AG04449 (cell line): ENCODE data around the gene CES1.

Experiments used
- CTCF ChIA-PET: fragments of 350-600 bp; formaldehyde crosslinking; extraction: SDS; loops from one replicate; lab custom pipeline; 2021; ENCODE audit warnings: antibody characterized with exemption; lab: Yijun Ruan, JAX
- POLR2A ChIA-PET: fragments of 400-600, 350-600 bp; formaldehyde crosslinking; extraction: SDS; loops from one replicate; lab custom pipeline; 2020; ENCODE audit warnings: antibody characterized with exemption, inconsistent platforms; lab: Yijun Ruan, JAX
- DNase-seq: peaks from one replicate; pipeline ENCODE4 v3.0.0-alpha.2; 2010; ENCODE audit warnings: low read depth, low spot score
- H3K4me3 ChIP-seq: 2 replicates; pipeline ENCODE4 v1.5.1; 2011; ENCODE audit warnings: low read depth, mild to moderate bottlenecking, control low read depth, low read length
- TF ChIP-seq, protein P1 (sequence below): IDR thresholded peaks from one replicate; pipeline ENCODE4 v1.5.1; 2011; ENCODE audit warnings: mild to moderate bottlenecking, moderate library complexity, low read length, control low read depth, inconsistent platforms; ENCODE audit not compliant: insufficient read depth; ENCODE audit errors: missing control alignments

The CES1 gene

DNA sequence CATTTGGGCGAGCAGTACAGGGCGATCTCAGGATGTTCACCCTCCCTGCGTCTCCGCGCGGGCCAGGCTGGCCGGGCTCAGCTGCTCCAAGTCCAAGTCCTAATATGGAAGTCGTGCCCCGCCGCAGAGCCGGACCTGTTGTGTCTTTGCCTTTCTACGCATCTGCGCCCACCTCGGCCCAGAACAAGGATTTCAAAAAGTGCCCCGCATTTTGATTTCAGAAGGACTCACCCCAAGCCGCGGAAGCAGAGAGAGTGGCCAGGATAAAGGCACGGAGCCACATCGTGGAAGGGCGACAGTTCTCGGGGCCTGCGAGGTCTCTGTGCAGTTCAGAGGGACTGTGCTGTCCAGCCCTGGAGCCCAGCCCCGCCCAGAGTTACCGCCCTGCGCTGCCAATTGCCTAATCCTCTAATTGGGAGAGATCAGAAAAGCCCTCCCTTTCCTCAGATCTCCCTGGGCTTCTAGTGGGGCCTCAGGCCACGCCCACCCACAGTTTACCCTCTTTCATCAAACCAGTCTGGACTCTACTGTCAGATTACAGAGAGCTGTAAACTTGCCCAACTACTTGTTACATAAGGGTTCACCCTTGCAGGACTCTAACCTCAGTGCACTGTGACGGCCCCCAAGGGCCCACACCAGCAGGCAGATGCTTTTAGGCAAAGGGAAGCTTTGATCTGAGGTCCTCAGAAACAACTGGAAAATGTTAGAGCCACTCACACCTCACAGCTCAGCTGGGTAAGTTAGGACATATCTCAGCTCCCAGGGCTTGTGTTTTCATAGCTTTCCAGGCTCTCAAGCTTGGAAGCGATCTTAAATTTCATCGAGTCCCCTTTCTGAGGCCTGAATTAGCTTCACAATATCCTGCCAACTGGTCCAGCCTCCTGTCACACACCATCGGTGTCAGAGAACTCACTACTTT lies at the start of gene CES1:
TSS of gene CES1 (minus strand) at position 324 of the 919 bp plus-strand sequence. CDS start at position 283, 41 bp downstream.
- CTCF ChIA-PET, result interaction anchor here (2.3 kb wide), 1 partner anchor 9 kb away, joined by 10 read pairs; no protein-coding TSS in a partner anchor
- TF ChIP-seq, protein P1, sequence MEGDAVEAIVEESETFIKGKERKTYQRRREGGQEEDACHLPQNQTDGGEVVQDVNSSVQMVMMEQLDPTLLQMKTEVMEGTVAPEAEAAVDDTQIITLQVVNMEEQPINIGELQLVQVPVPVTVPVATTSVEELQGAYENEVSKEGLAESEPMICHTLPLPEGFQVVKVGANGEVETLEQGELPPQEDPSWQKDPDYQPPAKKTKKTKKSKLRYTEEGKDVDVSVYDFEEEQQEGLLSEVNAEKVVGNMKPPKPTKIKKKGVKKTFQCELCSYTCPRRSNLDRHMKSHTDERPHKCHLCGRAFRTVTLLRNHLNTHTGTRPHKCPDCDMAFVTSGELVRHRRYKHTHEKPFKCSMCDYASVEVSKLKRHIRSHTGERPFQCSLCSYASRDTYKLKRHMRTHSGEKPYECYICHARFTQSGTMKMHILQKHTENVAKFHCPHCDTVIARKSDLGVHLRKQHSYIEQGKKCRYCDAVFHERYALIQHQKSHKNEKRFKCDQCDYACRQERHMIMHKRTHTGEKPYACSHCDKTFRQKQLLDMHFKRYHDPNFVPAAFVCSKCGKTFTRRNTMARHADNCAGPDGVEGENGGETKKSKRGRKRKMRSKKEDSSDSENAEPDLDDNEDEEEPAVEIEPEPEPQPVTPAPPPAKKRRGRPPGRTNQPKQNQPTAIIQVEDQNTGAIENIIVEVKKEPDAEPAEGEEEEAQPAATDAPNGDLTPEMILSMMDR, result no peak
- POLR2A ChIA-PET, result no interaction called here
- no peak within 1 kb of the TSS for H3K4me3 ChIP-seq
- no peak for DNase-seq

DNA sequence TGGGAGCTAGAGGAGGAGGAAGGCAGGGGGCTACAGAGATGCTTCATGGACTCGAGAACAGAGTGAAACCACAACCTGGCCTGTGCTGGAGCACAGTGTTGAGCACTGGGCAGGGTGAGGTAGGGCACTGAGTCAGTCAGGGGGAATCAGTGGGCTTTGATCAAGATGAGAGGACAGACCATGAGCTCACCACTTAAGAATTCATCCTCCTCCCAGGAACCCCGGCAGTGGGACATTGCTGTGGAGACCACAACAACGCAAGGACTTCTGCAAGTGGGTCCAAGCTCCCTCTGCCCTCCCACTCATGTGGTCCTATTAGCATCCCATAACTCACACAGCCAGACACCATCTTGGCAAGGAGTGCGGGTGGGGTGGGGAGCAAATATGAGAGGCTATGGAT lies 44.0 kb upstream of the CES1 start:
- TF ChIP-seq, protein P1, result no peak
- DNase-seq, result no peak
- POLR2A ChIA-PET, result no interaction called here
- H3K4me3 ChIP-seq, result no peak overlapping the region
- CTCF ChIA-PET, result no interaction called here

DNA sequence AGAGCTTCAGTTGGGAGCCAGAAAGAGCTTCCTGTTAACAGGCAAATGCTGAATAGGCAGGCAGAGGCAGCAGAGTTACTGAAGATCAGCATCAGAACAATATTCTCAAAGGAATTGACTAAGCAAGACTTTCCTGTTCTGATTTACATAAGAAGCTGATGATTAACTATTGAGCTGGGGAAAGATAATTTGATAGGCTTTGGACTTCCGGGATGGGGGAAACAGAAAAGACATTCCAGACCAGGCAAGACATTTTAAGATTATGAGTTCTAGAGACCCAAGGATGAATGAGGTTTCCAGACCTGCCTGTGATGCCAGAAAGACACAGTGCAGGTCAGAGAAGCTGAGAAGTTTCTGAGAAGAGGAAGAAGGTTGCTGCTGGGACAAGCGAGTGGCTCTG lies 42.4 kb upstream of the CES1 start, which contains the start of gene CES5A:
TSS of gene CES5A (minus strand) at position 101 of the 400 bp plus-strand sequence. CDS start 152 bp downstream, outside the sequence.
- CTCF ChIA-PET, result no interaction called here
- POLR2A ChIA-PET, result no interaction called here
- H3K4me3 ChIP-seq, result no peak within 1 kb of the TSS
- no peak for DNase-seq
- TF ChIP-seq, protein P1, result no peak

DNA sequence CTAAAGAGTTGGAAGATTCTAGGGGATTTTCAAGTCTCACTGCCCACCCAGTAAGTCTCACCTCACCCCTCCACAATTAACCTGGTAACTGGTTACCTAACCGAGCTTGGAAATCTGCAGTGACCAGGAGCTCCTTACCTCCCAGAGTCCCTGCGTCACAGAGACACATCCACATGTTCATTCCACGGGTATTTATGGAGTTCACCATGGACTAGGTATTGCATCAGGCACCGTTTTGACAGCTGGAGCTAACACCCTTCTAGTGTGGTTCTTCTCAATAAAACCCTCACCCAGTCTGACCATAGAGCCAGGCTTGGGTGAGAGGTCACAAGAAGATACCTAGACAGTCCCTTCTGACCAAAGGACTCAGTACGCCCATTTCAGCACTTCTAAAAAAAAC lies 40.2 kb upstream of the CES1 start:
- ChIA-PET CTCF (no interaction called here), POLR2A (no interaction called here)
- no peak for DNase-seq
- TF ChIP-seq, protein P1, result no peak
- no peak overlapping the region for H3K4me3 ChIP-seq

DNA sequence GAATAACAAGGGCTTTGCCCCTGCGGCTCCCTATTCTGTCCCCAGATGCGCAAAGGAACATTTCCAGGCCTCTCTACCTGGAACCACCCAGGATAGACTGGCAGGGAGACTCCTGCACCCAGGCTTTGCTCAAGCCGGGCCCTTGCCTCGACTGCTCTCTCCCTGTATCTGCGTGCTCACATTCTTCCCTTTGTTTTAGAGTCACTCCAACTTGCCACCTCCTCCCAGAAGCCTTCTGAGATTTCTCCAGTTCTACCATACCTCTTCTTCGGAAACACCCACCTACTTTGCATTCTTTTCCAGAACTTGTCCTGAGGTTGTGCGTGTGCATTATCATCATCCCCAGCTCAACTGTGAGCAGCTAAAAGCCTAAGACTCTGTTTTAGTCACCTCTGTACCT lies 39.2 kb upstream of the CES1 start:
- DNase-seq, result no peak
- POLR2A ChIA-PET, result no interaction called here
- no peak overlapping the region for H3K4me3 ChIP-seq
- TF ChIP-seq, protein P1, result no peak
- CTCF ChIA-PET, result no interaction called here

DNA sequence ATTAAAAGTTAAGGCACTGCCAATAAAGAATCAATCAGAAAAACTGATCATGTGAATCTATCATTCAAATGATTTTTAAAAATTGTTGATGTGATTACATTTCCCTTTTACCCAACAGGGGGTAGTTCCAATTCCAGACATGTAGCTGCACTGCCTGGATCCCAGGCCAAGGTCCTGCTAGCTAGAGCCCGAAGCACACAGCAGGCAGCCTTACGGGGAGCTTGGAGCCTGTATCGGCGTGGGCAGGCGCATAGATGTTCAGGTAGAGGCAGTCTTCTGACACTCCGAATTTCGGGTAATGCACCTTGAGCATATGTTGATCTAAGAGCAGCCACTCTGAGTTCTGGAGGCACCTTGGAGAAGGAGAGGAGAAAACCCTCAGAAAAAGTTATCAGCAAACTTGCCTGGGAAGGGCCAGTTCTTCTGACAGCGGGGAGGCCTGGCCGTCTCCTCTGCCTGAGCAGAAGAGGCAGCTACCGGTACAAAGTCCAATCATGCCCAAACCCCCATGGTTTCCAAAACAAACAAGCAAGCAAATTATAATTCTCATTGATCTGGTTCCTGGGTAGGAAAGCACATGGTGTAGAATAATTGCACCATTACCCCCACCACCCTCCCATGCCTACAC lies 38.6 kb upstream of the CES1 start:
- H3K4me3 ChIP-seq, result no peak overlapping the region
- CTCF ChIA-PET, result no interaction called here
- TF ChIP-seq, protein P1, result no peak
- POLR2A ChIA-PET, result no interaction called here
- no peak for DNase-seq
